HepG2 (cell line): ENCODE measurements around the gene MUTYH. TPM values are rescaled to one million over a fixed set of nuclear protein-coding genes. Genes with fewer than 3 reads are reported as not detected.

ENCODE experiments used
- AGO2 ChIP-seq: fragments of 200-400 bp; formaldehyde crosslinking; optimal IDR thresholded peaks from 2 replicates; pipeline ENCODE3; 2017; ENCODE audit warnings: mild to moderate bottlenecking, low read depth, low read length, moderate library complexity
- ATM ChIP-seq: fragments of 450-650 bp; IDR thresholded peaks from 2 replicates; pipeline ENCODE4 v1.7.1; 2017; ENCODE audit warnings: mild to moderate bottlenecking, borderline replicate concordance
- CHD4 ChIP-seq: fragments of 200-600 bp; sonication (generic); IDR thresholded peaks from 2 replicates; pipeline ENCODE4 v1.7.0; 2017; ENCODE audit warnings: mild to moderate bottlenecking, low read length, borderline replicate concordance
- MATR3 ChIP-seq: sonication (generic); formaldehyde crosslinking; IDR thresholded peaks from 2 replicates; pipeline ENCODE4 v1.4.0; 2020; ENCODE audit warnings: missing genetic modification reagents
- MEF2D ChIP-seq: sonication (generic); formaldehyde crosslinking; IDR thresholded peaks from 2 replicates; pipeline ENCODE4 v1.5.1; 2020; ENCODE audit warnings: mild to moderate bottlenecking, missing genetic modification reagents
- NFKB2 ChIP-seq: sonication (generic); formaldehyde crosslinking; IDR thresholded peaks from 2 replicates; pipeline ENCODE4 v1.4.0; 2020; ENCODE audit warnings: missing genetic modification reagents, borderline replicate concordance
- PHF5A ChIP-seq: IDR thresholded peaks from one replicate; pipeline ENCODE4 v1.6.1; 2018; ENCODE audit warnings: low read depth, missing genetic modification reagents; ENCODE audit not compliant: unreplicated experiment
- SP2 ChIP-seq: sonication (generic); formaldehyde crosslinking; IDR thresholded peaks from 2 replicates; pipeline ENCODE4 v1.5.1; 2020; ENCODE audit warnings: mild to moderate bottlenecking, missing genetic modification reagents
- ZNF138 ChIP-seq: sonication (generic); formaldehyde crosslinking; IDR thresholded peaks from 2 replicates; pipeline ENCODE4 v1.5.0; 2020; ENCODE audit warnings: mild to moderate bottlenecking, low read depth, missing genetic modification reagents
- ZNF205 ChIP-seq: IDR thresholded peaks from 2 replicates; pipeline ENCODE4 v1.6.1; 2018; ENCODE audit warnings: missing biosample characterization, missing genetic modification reagents
- ZNF3 ChIP-seq: IDR thresholded peaks from 2 replicates; pipeline ENCODE4 v1.7.0; 2017; ENCODE audit warnings: inconsistent platforms
- ZNF331 ChIP-seq: sonication (generic); formaldehyde crosslinking; IDR thresholded peaks from 2 replicates; pipeline ENCODE4 v1.4.0; 2020; ENCODE audit warnings: missing genetic modification reagents
- ZNF724P ChIP-seq: sonication (generic); formaldehyde crosslinking; IDR thresholded peaks from 2 replicates; pipeline ENCODE4 v1.8.0; 2022; ENCODE audit warnings: missing genetic modification reagents, borderline replicate concordance
- polyA plus RNA-seq, 8 experiments: library from polyadenylated mRNA; depleted of rRNA in 3 of 8; stranded (reverse) in 7 of 8; unstranded in 1 of 8; fragments of >200 nt; fragmentation: Illumina TruSeq in 4 of 8; extraction: Trizol in 4 of 8; gene quantifications; 2 replicates each; pipeline versions ENCODE4 v1.2.1 to v1.2.3, GENCODE V29; 2011 to 2016; ENCODE audit warnings: low read depth in 4 of 8, missing spikeins in 1 of 8, mixed read lengths in 1 of 8; ENCODE audit not compliant: insufficient read depth in 1 of 8
- total RNA-seq, 5 experiments: library from RNA; depleted of rRNA; stranded (reverse); fragments of >200 nt; fragmentation: Illumina TruSeq; extraction: Trizol; gene quantifications; 2 replicates each; pipeline ENCODE4 v1.2.3, GENCODE V29; 2016; ENCODE audit warnings: low read depth in 1 of 5
- TF ChIP-seq, protein P1 (sequence below): sonication (generic); formaldehyde crosslinking; IDR thresholded peaks from 2 replicates; pipeline ENCODE4 v1.5.1; 2020; ENCODE audit warnings: mild to moderate bottlenecking, moderate library complexity, missing genetic modification reagents
- TF ChIP-seq, protein P2 (sequence below): sonication (generic); formaldehyde crosslinking; IDR thresholded peaks from 2 replicates; pipeline ENCODE4 v1.4.0; 2020; ENCODE audit warnings: missing genetic modification reagents, borderline replicate concordance
- TF ChIP-seq, protein P3 (sequence below): sonication (generic); formaldehyde crosslinking; IDR thresholded peaks from 2 replicates; pipeline ENCODE4 v1.8.1; 2023; ENCODE audit warnings: mild to moderate bottlenecking, missing genetic modification reagents
- TF ChIP-seq, protein P4 (sequence below): sonication (generic); formaldehyde crosslinking; IDR thresholded peaks from 2 replicates; pipeline ENCODE4 v1.5.0; 2020; ENCODE audit warnings: mild to moderate bottlenecking, missing genetic modification reagents
- TF ChIP-seq, protein P5 (sequence below): sonication (generic); formaldehyde crosslinking; IDR thresholded peaks from 2 replicates; pipeline ENCODE4 v1.4.0; 2020; ENCODE audit warnings: mild to moderate bottlenecking, missing genetic modification reagents
- TF ChIP-seq, protein P6 (sequence below): sonication (generic); formaldehyde crosslinking; IDR thresholded peaks from 2 replicates; pipeline ENCODE4 v1.4.0; 2020; ENCODE audit warnings: missing genetic modification reagents
- TF ChIP-seq, protein P7 (sequence below): IDR thresholded peaks from 2 replicates; pipeline ENCODE4 v1.6.1; 2016; ENCODE audit warnings: low read depth

The MUTYH gene
- total and polyA plus RNA-seq, 2 of the 13 experiments (the other 11 are each of a cell fraction or from before 2014, with no cell fraction given), result 16.3 to 17.1 TPM

DNA sequence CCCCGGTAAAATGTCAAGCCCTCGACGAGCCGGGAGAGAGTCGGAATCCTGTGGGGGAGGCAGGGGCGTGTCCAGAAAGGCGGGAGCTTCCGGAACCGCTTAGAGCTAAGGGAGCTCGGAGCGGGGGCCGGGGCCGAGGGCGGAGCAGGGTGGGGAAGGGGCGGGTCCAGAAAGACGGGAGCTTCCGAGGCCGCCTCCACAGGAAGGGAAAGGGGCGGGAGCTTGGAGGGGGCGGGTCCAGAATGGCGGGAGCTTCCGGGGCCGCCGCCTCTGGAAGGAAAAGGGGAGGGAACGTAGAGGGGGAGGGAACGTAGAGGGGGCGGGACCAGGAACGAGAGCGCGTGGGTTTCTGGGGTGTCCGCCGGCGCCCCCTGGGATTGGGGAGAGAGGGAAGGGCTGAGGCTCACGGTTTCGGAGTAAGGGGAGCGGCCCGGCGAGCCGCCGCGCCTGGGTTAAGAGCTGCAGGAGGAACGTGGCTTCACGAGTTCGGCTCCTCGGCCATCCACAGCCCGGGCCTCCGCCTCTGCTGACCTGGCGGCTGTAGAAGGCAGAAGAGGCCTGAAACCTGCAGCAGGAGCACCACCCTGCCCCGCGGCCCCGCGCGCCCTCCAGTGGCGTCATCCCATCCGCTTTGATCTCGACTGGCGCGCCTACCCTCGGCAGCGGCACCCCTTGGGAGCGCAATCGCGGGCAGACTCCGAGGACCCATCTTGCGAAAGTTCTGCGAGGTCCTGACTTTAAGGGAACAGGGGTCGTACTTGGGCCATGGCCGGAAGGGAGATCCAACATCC is 36.5 kb downstream of the MUTYH start (continued):
- TF ChIP-seq, protein P1, sequence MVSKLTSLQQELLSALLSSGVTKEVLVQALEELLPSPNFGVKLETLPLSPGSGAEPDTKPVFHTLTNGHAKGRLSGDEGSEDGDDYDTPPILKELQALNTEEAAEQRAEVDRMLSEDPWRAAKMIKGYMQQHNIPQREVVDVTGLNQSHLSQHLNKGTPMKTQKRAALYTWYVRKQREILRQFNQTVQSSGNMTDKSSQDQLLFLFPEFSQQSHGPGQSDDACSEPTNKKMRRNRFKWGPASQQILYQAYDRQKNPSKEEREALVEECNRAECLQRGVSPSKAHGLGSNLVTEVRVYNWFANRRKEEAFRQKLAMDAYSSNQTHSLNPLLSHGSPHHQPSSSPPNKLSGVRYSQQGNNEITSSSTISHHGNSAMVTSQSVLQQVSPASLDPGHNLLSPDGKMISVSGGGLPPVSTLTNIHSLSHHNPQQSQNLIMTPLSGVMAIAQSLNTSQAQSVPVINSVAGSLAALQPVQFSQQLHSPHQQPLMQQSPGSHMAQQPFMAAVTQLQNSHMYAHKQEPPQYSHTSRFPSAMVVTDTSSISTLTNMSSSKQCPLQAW, result no peak; the same call in none of the 2 replicates
- TF ChIP-seq, protein P2, sequence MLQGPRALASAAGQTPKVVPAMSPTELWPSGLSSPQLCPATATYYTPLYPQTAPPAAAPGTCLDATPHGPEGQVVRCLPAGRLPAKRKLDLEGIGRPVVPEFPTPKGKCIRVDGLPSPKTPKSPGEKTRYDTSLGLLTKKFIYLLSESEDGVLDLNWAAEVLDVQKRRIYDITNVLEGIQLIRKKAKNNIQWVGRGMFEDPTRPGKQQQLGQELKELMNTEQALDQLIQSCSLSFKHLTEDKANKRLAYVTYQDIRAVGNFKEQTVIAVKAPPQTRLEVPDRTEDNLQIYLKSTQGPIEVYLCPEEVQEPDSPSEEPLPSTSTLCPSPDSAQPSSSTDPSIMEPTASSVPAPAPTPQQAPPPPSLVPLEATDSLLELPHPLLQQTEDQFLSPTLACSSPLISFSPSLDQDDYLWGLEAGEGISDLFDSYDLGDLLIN (CRISPR knock-in tag), result no peak
- TF ChIP-seq, protein P3, sequence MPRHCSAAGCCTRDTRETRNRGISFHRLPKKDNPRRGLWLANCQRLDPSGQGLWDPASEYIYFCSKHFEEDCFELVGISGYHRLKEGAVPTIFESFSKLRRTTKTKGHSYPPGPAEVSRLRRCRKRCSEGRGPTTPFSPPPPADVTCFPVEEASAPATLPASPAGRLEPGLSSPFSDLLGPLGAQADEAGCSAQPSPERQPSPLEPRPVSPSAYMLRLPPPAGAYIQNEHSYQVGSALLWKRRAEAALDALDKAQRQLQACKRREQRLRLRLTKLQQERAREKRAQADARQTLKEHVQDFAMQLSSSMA (CRISPR knock-in tag), result no peak
- TF ChIP-seq ZNF138, result peak; percentile 77; the same call in 1 of the 2 replicates
- TF ChIP-seq ATM, result no peak
- no peak; the same call in 1 of the 2 replicates for TF ChIP-seq ZNF724P (CRISPR knock-in tag)
- no peak for TF ChIP-seq ZNF3 (CRISPR knock-in tag)
- TF ChIP-seq MATR3 (CRISPR knock-in tag), result no peak
- peak; percentile 71 for TF ChIP-seq MEF2D
- TF ChIP-seq NFKB2 (CRISPR knock-in tag), result peak; percentile 68
- peak; percentile 86; the same call in 1 of the 2 replicates for TF ChIP-seq ZNF205 (CRISPR knock-in tag)
- TF ChIP-seq, protein P4, sequence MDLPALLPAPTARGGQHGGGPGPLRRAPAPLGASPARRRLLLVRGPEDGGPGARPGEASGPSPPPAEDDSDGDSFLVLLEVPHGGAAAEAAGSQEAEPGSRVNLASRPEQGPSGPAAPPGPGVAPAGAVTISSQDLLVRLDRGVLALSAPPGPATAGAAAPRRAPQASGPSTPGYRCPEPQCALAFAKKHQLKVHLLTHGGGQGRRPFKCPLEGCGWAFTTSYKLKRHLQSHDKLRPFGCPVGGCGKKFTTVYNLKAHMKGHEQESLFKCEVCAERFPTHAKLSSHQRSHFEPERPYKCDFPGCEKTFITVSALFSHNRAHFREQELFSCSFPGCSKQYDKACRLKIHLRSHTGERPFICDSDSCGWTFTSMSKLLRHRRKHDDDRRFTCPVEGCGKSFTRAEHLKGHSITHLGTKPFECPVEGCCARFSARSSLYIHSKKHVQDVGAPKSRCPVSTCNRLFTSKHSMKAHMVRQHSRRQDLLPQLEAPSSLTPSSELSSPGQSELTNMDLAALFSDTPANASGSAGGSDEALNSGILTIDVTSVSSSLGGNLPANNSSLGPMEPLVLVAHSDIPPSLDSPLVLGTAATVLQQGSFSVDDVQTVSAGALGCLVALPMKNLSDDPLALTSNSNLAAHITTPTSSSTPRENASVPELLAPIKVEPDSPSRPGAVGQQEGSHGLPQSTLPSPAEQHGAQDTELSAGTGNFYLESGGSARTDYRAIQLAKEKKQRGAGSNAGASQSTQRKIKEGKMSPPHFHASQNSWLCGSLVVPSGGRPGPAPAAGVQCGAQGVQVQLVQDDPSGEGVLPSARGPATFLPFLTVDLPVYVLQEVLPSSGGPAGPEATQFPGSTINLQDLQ (CRISPR knock-in tag), result 0 out of 2 replicates have a peak, but pooled peaks have one; percentile 22
- TF ChIP-seq CHD4, result no peak
- TF ChIP-seq PHF5A, result no peak
- peak; percentile 65 for TF ChIP-seq SP2 (CRISPR knock-in tag)
- TF ChIP-seq, protein P5, sequence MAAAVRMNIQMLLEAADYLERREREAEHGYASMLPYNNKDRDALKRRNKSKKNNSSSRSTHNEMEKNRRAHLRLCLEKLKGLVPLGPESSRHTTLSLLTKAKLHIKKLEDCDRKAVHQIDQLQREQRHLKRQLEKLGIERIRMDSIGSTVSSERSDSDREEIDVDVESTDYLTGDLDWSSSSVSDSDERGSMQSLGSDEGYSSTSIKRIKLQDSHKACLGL (CRISPR knock-in tag), result peak; percentile 85
- TF ChIP-seq AGO2, result peak; percentile 87
- TF ChIP-seq, protein P6, sequence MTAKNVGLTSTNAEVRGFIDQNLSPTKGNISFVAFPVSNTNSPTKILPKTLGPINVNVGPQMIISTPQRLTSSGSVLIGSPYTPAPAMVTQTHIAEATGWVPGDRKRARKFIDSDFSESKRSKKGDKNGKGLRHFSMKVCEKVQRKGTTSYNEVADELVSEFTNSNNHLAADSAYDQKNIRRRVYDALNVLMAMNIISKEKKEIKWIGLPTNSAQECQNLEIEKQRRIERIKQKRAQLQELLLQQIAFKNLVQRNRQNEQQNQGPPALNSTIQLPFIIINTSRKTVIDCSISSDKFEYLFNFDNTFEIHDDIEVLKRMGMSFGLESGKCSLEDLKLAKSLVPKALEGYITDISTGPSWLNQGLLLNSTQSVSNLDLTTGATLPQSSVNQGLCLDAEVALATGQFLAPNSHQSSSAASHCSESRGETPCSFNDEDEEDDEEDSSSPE (CRISPR knock-in tag), result peak; percentile 76
- TF ChIP-seq ZNF331, result peak; percentile 87
- TF ChIP-seq, protein P7, sequence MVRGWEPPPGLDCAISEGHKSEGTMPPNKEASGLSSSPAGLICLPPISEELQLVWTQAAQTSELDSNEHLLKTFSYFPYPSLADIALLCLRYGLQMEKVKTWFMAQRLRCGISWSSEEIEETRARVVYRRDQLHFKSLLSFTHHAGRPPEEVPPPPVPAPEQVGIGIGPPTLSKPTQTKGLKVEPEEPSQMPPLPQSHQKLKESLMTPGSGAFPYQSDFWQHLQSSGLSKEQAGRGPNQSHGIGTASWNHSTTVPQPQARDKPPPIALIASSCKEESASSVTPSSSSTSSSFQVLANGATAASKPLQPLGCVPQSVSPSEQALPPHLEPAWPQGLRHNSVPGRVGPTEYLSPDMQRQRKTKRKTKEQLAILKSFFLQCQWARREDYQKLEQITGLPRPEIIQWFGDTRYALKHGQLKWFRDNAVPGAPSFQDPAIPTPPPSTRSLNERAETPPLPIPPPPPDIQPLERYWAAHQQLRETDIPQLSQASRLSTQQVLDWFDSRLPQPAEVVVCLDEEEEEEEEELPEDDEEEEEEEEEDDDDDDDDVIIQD, result no peak
